AG20443 (cell line): ENCODE results near the gene SNRNP25.

Source experiments
- DNase-seq: peaks from one replicate; pipeline ENCODE4 v3.0.0; 2012; ENCODE audit warnings: low spot score, mixed read lengths

Gene SNRNP25

GRCh38 chr16:104355-104754 lies 50.7 kb downstream of the SNRNP25 start:
- DNase-seq = no peak

GRCh38 chr16:104928-105327 lies 51.3 kb downstream of the SNRNP25 start:
- DNase-seq = no peak

- no peak for DNase-seq
Measured at GRCh38 chr16:105521-105920, 51.9 kb downstream of the SNRNP25 start.

GRCh38 chr16:106623-107324 lies 53.1 kb downstream of the SNRNP25 start:
- DNase-seq = peak; percentile 87
